Measurements from ENCODE around the gene HCN1.

The HCN1 gene

GRCh38 chr5:45687701-45688100 is 8.5 kb downstream of the HCN1 start:
- Histone ChIP-seq H3K27me3 (ENCODE audit: control insufficient read depth in 1 of 2, insufficient read depth in 2 of 2, low read length in 2 of 2) (no peaks in the 10 kb centered on the region), H3K9ac (ENCODE audit: low read depth in 1 of 2, low read length in 2 of 2) (no peak overlapping the region), H3K9me3 (ENCODE audit: control insufficient read depth in 1 of 2, low read length in 2 of 2) (no peaks in the 10 kb centered on the region), H3K4me1 (ENCODE audit: control insufficient read depth in 1 of 2, insufficient read depth in 2 of 2, low read length in 2 of 2) (no peaks in the 10 kb centered on the region), H3K27ac (ENCODE audit: low read depth, low read length) (no peak overlapping the region), H3K4me3 (ENCODE audit: low read depth in 1 of 2, low read length in 2 of 2) (no peak overlapping the region), H3K36me3 (ENCODE audit: control insufficient read depth in 1 of 2, insufficient read depth in 2 of 2, low read length in 2 of 2) (no peaks in the 10 kb centered on the region)

GRCh38 chr5:45686620-45687019 is 9.6 kb downstream of the HCN1 start:
- no peak overlapping the region for H3K9ac ChIP-seq (ENCODE audit: low read depth in 1 of 2, low read length in 2 of 2)
- no peaks in the 10 kb centered on the region for H3K27me3 ChIP-seq (ENCODE audit: control insufficient read depth in 1 of 2, insufficient read depth in 2 of 2, low read length in 2 of 2)
- H3K4me3 ChIP-seq (ENCODE audit: low read depth in 1 of 2, low read length in 2 of 2): no peak overlapping the region
- H3K9me3 ChIP-seq (ENCODE audit: control insufficient read depth in 1 of 2, low read length in 2 of 2): no peaks in the 10 kb centered on the region
- H3K27ac ChIP-seq (ENCODE audit: low read depth, low read length): no peak overlapping the region
- no peaks in the 10 kb centered on the region for H3K36me3 ChIP-seq (ENCODE audit: control insufficient read depth in 1 of 2, insufficient read depth in 2 of 2, low read length in 2 of 2)
- H3K4me1 ChIP-seq (ENCODE audit: control insufficient read depth in 1 of 2, insufficient read depth in 2 of 2, low read length in 2 of 2): no peaks in the 10 kb centered on the region

GRCh38 chr5:45684118-45684517 is 12.1 kb downstream of the HCN1 start:
- Histone ChIP-seq H3K4me1 (ENCODE audit: control insufficient read depth in 1 of 2, insufficient read depth in 2 of 2, low read length in 2 of 2) (no peaks in the 10 kb centered on the region), H3K9me3 (ENCODE audit: control insufficient read depth in 1 of 2, low read length in 2 of 2) (no peaks in the 10 kb centered on the region), H3K4me3 (ENCODE audit: low read depth in 1 of 2, low read length in 2 of 2) (no peak overlapping the region), H3K9ac (ENCODE audit: low read depth in 1 of 2, low read length in 2 of 2) (no peak overlapping the region), H3K36me3 (ENCODE audit: control insufficient read depth in 1 of 2, insufficient read depth in 2 of 2, low read length in 2 of 2) (no peaks in the 10 kb centered on the region), H3K27ac (ENCODE audit: low read depth, low read length) (no peak overlapping the region), H3K27me3 (ENCODE audit: control insufficient read depth in 1 of 2, insufficient read depth in 2 of 2, low read length in 2 of 2) (no peaks in the 10 kb centered on the region)

- H3K4me1 ChIP-seq (ENCODE audit: control insufficient read depth in 1 of 2, insufficient read depth in 2 of 2, low read length in 2 of 2): no peaks in the 10 kb centered on the region
- H3K9me3 ChIP-seq (ENCODE audit: control insufficient read depth in 1 of 2, low read length in 2 of 2): no peaks in the 10 kb centered on the region
- no peak overlapping the region for H3K9ac ChIP-seq (ENCODE audit: low read depth in 1 of 2, low read length in 2 of 2)
- no peaks in the 10 kb centered on the region for H3K27me3 ChIP-seq (ENCODE audit: control insufficient read depth in 1 of 2, insufficient read depth in 2 of 2, low read length in 2 of 2)
- H3K4me3 ChIP-seq (ENCODE audit: low read depth in 1 of 2, low read length in 2 of 2): no peak overlapping the region
- H3K27ac ChIP-seq (ENCODE audit: low read depth, low read length): no peak overlapping the region
- H3K36me3 ChIP-seq (ENCODE audit: control insufficient read depth in 1 of 2, insufficient read depth in 2 of 2, low read length in 2 of 2): no peaks in the 10 kb centered on the region
These were observed 15.2 kb downstream of the HCN1 start for GRCh38 chr5:45680950-45681349.

GRCh38 chr5:45677524-45677923 is 18.7 kb downstream of the HCN1 start:
- Histone ChIP-seq H3K9me3 (ENCODE audit: control insufficient read depth in 1 of 2, low read length in 2 of 2) (no peaks in the 10 kb centered on the region), H3K27ac (ENCODE audit: low read depth, low read length) (no peak overlapping the region), H3K27me3 (ENCODE audit: control insufficient read depth in 1 of 2, insufficient read depth in 2 of 2, low read length in 2 of 2) (no peaks in the 10 kb centered on the region), H3K4me1 (ENCODE audit: control insufficient read depth in 1 of 2, insufficient read depth in 2 of 2, low read length in 2 of 2) (no peaks in the 10 kb centered on the region), H3K4me3 (ENCODE audit: low read depth in 1 of 2, low read length in 2 of 2) (no peak overlapping the region), H3K9ac (ENCODE audit: low read depth in 1 of 2, low read length in 2 of 2) (no peak overlapping the region), H3K36me3 (ENCODE audit: control insufficient read depth in 1 of 2, insufficient read depth in 2 of 2, low read length in 2 of 2) (no peaks in the 10 kb centered on the region)

- Histone ChIP-seq H3K4me3 (ENCODE audit: low read depth in 1 of 2, low read length in 2 of 2) (no peak overlapping the region), H3K4me1 (ENCODE audit: control insufficient read depth in 1 of 2, insufficient read depth in 2 of 2, low read length in 2 of 2) (no peaks in the 10 kb centered on the region), H3K27me3 (ENCODE audit: control insufficient read depth in 1 of 2, insufficient read depth in 2 of 2, low read length in 2 of 2) (no peaks in the 10 kb centered on the region), H3K9me3 (ENCODE audit: control insufficient read depth in 1 of 2, low read length in 2 of 2) (no peaks in the 10 kb centered on the region), H3K27ac (ENCODE audit: low read depth, low read length) (no peak overlapping the region), H3K36me3 (ENCODE audit: control insufficient read depth in 1 of 2, insufficient read depth in 2 of 2, low read length in 2 of 2) (no peaks in the 10 kb centered on the region), H3K9ac (ENCODE audit: low read depth in 1 of 2, low read length in 2 of 2) (no peak overlapping the region)
These were observed 23.9 kb downstream of the HCN1 start for GRCh38 chr5:45672271-45672670.

GRCh38 chr5:45648744-45649143 is 47.4 kb downstream of the HCN1 start:
- Histone ChIP-seq H3K27ac (ENCODE audit: low read depth, low read length) (no peak overlapping the region), H3K36me3 (ENCODE audit: control insufficient read depth in 1 of 2, insufficient read depth in 2 of 2, low read length in 2 of 2) (no peaks in the 10 kb centered on the region), H3K9me3 (ENCODE audit: control insufficient read depth in 1 of 2, low read length in 2 of 2) (no peaks in the 10 kb centered on the region), H3K4me1 (ENCODE audit: control insufficient read depth in 1 of 2, insufficient read depth in 2 of 2, low read length in 2 of 2) (no peaks in the 10 kb centered on the region), H3K9ac (ENCODE audit: low read depth in 1 of 2, low read length in 2 of 2) (no peak overlapping the region), H3K4me3 (ENCODE audit: low read depth in 1 of 2, low read length in 2 of 2) (no peak overlapping the region), H3K27me3 (ENCODE audit: control insufficient read depth in 1 of 2, insufficient read depth in 2 of 2, low read length in 2 of 2) (no peaks in the 10 kb centered on the region)

GRCh38 chr5:45643056-45643455 is 53.1 kb downstream of the HCN1 start:
- H3K4me3 ChIP-seq (ENCODE audit: low read depth in 1 of 2, low read length in 2 of 2): no peak overlapping the region
- H3K27ac ChIP-seq (ENCODE audit: low read depth, low read length): no peak overlapping the region
- H3K9me3 ChIP-seq (ENCODE audit: control insufficient read depth in 1 of 2, low read length in 2 of 2): no peaks in the 10 kb centered on the region

GRCh38 chr5:45642370-45642769 is 53.8 kb downstream of the HCN1 start:
- Histone ChIP-seq H3K27me3 (ENCODE audit: control insufficient read depth in 1 of 2, insufficient read depth in 2 of 2, low read length in 2 of 2) (no peaks in the 10 kb centered on the region), H3K4me1 (ENCODE audit: control insufficient read depth in 1 of 2, insufficient read depth in 2 of 2, low read length in 2 of 2) (no peaks in the 10 kb centered on the region), H3K27ac (ENCODE audit: low read depth, low read length) (no peak overlapping the region), H3K9me3 (ENCODE audit: control insufficient read depth in 1 of 2, low read length in 2 of 2) (no peaks in the 10 kb centered on the region), H3K9ac (ENCODE audit: low read depth in 1 of 2, low read length in 2 of 2) (no peak overlapping the region), H3K4me3 (ENCODE audit: low read depth in 1 of 2, low read length in 2 of 2) (no peak overlapping the region), H3K36me3 (ENCODE audit: control insufficient read depth in 1 of 2, insufficient read depth in 2 of 2, low read length in 2 of 2) (no peaks in the 10 kb centered on the region)

More at GRCh38 chr5:45643056-45643455, 53.1 kb downstream of the HCN1 start:
- H3K4me1 ChIP-seq (ENCODE audit: control insufficient read depth in 1 of 2, insufficient read depth in 2 of 2, low read length in 2 of 2): no peaks in the 10 kb centered on the region
- no peak overlapping the region for H3K9ac ChIP-seq (ENCODE audit: low read depth in 1 of 2, low read length in 2 of 2)
- H3K27me3 ChIP-seq (ENCODE audit: control insufficient read depth in 1 of 2, insufficient read depth in 2 of 2, low read length in 2 of 2): no peaks in the 10 kb centered on the region
- no peaks in the 10 kb centered on the region for H3K36me3 ChIP-seq (ENCODE audit: control insufficient read depth in 1 of 2, insufficient read depth in 2 of 2, low read length in 2 of 2)

- Histone ChIP-seq H3K9ac (ENCODE audit: low read depth in 1 of 2, low read length in 2 of 2) (no peak overlapping the region), H3K4me1 (ENCODE audit: control insufficient read depth in 1 of 2, insufficient read depth in 2 of 2, low read length in 2 of 2) (no peaks in the 10 kb centered on the region), H3K27ac (ENCODE audit: low read depth, low read length) (no peak overlapping the region), H3K4me3 (ENCODE audit: low read depth in 1 of 2, low read length in 2 of 2) (no peak overlapping the region), H3K9me3 (ENCODE audit: control insufficient read depth in 1 of 2, low read length in 2 of 2) (no peaks in the 10 kb centered on the region), H3K27me3 (ENCODE audit: control insufficient read depth in 1 of 2, insufficient read depth in 2 of 2, low read length in 2 of 2) (no peaks in the 10 kb centered on the region), H3K36me3 (ENCODE audit: control insufficient read depth in 1 of 2, insufficient read depth in 2 of 2, low read length in 2 of 2) (no peaks in the 10 kb centered on the region)
These were observed 57.1 kb downstream of the HCN1 start for GRCh38 chr5:45639040-45639439.

GRCh38 chr5:45627076-45627656 is 69.0 kb downstream of the HCN1 start:
- no peaks in the 10 kb centered on the region for H3K27me3 ChIP-seq (ENCODE audit: control insufficient read depth in 1 of 2, insufficient read depth in 2 of 2, low read length in 2 of 2)
- H3K9me3 ChIP-seq (ENCODE audit: control insufficient read depth in 1 of 2, low read length in 2 of 2): no peaks in the 10 kb centered on the region
- no peak overlapping the region for H3K27ac ChIP-seq (ENCODE audit: low read depth, low read length)
- no peaks in the 10 kb centered on the region for H3K36me3 ChIP-seq (ENCODE audit: control insufficient read depth in 1 of 2, insufficient read depth in 2 of 2, low read length in 2 of 2)
- H3K4me3 ChIP-seq (ENCODE audit: low read depth in 1 of 2, low read length in 2 of 2): no peak overlapping the region
- H3K4me1 ChIP-seq (ENCODE audit: control insufficient read depth in 1 of 2, insufficient read depth in 2 of 2, low read length in 2 of 2): no peaks in the 10 kb centered on the region
- no peak overlapping the region for H3K9ac ChIP-seq (ENCODE audit: low read depth in 1 of 2, low read length in 2 of 2)
